Activated naive CD4-positive, alpha-beta T cell treated with anti-CD3 and anti-CD28 coated beads, Interleukin-2, amount 50 U/mL, for 24 hours (primary cell): Measurements from ENCODE around the gene LRRC4B.

Experiments used
- H3K27ac Mint-ChIP-seq: one replicate; pipeline ENCODE4 v1.8.0; 2021; ENCODE audit warnings: mild to moderate bottlenecking, mixed read lengths
- H3K27me3 Mint-ChIP-seq: one replicate; pipeline ENCODE4 v1.8.0; 2021; ENCODE audit warnings: mixed read lengths
- H3K36me3 Mint-ChIP-seq: one replicate; pipeline ENCODE4 v1.8.0; 2021; ENCODE audit warnings: mixed read lengths
- H3K4me1 Mint-ChIP-seq: one replicate; pipeline ENCODE4 v1.8.0; 2021; ENCODE audit warnings: mixed read lengths
- H3K4me3 Mint-ChIP-seq: one replicate; pipeline ENCODE4 v1.8.0; 2021; ENCODE audit warnings: mild to moderate bottlenecking, mixed read lengths
- H3K9me3 Mint-ChIP-seq: one replicate; pipeline ENCODE4 v1.8.0; 2021; ENCODE audit warnings: mixed read lengths

LRRC4B gene

DNA sequence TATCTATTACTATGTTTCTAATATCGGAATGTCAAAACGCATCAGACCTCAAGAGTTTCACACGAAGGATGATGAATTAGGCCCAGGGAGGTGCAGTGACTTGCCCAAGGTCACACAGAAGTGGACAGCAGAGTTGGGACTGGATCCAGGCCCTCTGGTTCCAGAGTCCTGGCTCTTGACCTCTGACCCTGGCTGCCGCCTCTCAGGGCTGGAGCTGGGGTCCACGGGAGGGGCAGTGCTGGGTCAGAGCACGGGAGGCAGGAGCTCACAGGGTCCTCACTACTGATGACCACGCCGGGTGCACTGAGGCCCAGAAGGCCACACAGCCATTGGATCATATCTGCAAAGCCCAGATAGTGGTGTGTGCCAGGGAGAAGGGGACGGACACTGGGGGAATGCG lies 45.4 kb downstream of the LRRC4B start:
- Mint-ChIP-seq H3K27me3 (peaks cover 2% of the 10 kb centered on the region), H3K36me3 (no peaks in the 10 kb centered on the region), H3K9me3 (no peaks in the 10 kb centered on the region), H3K4me3 (no peak overlapping the region), H3K4me1 (no peaks in the 10 kb centered on the region), H3K27ac (no peak overlapping the region)

DNA sequence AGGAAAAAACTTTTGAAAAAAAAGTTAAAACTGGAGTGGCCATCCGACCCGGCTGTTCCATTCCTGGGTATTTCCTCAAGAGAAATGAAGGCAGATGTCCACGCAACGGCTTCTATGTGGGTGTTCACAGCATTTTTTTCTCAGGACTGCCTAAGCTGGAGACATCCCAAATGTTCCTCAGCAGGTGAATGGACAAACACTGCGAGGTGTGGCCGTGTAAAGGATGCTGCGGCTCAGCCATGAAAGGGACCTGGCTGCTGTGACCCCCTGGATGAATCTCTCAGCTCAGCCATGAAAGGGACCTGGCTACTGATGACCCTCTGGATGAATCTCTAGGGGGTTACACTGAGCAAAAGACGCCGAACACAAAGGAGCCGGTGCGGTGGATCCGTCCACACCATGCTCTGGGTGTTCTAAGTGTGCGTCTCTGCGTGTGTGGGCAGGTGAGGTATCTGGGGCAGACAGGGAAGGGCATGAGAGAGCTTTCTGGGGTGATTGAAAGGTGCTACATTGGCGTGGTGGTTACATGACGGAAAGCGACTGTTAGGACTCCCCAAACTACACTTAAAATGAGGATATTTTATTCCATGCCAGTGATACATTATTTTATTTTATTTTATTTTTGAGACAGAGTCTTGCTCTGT lies 47.3 kb downstream of the LRRC4B start:
- Mint-ChIP-seq H3K36me3 (no peaks in the 10 kb centered on the region), H3K9me3 (no peaks in the 10 kb centered on the region), H3K4me1 (no peaks in the 10 kb centered on the region), H3K4me3 (no peak overlapping the region), H3K27me3 (peaks cover 2% of the 10 kb centered on the region), H3K27ac (no peak overlapping the region)

DNA sequence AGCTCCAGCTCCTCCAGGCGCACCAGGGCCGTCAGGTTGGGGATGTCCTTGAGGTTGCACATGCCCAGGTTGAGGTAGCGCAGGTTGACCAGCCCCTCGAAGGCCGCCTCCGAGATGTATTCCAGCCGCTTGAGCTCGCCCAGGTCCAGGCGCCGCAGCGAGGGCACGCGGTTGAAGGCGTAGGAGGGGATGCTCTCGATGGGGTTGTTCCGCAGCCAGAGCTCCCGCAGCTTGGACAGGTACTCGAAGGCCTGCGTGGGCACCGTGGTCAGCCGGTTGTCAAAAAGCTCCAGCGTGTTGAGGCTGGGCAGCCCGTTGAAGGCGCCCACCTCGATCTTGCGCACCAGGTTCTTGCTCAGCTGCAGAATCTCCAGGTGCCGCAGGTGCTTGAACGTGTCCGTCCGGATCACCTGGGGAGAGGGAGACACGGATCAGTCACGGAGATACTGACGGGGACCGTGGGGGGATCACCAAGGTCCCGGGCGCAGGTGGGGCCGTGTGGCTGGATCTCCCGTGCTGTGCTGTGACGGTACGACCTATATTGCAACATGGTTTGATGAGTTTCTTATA lies 49.1 kb downstream of the LRRC4B start:
- peaks cover 2% of the 10 kb centered on the region for H3K27me3 Mint-ChIP-seq
- H3K27ac Mint-ChIP-seq: no peak overlapping the region
- no peaks in the 10 kb centered on the region for H3K36me3 Mint-ChIP-seq
- no peak overlapping the region for H3K4me3 Mint-ChIP-seq
- H3K9me3 Mint-ChIP-seq: no peaks in the 10 kb centered on the region
- no peaks in the 10 kb centered on the region for H3K4me1 Mint-ChIP-seq

DNA sequence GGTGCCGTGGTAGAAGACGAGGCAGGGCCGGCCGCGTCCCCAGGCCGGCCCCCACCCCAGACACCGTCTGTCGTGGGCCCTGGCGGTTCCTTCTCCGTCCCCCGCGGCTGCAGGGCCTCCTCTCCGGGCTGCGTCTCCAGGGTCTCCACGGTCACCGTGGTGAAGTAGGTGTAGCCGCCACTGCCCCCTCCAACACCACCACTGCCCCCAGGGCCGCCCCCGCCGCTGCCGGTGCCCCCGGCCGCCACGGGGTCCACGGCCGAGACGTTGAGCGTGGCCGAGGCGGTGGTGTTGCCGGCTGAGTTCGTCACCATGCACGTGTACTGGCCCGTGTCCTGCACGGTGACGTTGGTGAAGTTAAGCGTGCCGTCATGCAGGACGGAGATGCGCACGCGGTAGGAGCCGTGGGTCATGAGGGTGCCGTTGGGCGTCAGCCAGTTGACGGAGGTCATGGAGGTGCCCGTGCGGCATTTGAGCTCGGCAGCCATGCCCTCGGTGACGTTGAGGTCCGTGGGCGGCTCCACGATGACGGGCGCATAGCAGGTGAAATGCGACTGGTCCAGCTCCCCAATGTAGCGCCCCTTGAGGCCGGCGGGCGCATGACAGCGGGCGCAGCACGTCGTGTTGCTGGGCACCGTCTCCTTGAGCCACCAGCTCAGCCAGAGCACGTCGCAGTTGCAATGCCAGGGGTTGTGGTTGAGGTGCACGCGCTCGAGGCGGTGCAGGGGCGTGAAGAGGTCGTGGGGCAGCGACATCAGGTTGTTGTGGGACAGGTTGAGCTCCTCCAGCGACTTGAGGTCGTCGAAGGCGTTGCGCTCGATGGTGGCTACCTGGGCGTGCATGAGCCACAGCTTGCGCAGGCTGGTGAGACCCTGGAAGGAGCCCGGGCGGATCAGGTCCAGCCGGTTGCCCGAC lies 49.9 kb downstream of the LRRC4B start:
- Mint-ChIP-seq H3K9me3 (no peaks in the 10 kb centered on the region), H3K27me3 (peaks cover 2% of the 10 kb centered on the region), H3K4me1 (no peaks in the 10 kb centered on the region), H3K27ac (no peak overlapping the region), H3K4me3 (no peak overlapping the region), H3K36me3 (no peaks in the 10 kb centered on the region)

DNA sequence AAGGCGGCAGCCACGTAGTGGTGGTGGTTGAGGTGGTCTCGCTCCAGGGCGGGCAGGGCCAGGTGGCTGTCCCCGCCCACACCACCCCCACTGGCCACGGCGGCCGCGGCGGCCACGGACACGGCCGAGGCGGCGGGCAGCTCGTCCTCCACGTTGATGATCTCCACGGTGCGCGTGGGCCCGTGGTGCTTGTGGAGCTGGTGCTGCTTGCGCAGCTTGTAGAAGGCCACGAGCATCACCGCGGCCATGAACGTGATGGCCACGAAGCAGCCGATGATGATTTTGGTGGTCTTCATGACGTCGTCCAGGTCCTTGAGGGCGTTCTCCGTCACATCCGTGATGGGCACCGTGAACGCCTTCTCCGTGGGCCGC lies 50.5 kb downstream of the LRRC4B start:
- H3K4me3 Mint-ChIP-seq: no peak overlapping the region
- no peak overlapping the region for H3K27ac Mint-ChIP-seq
- no peaks in the 10 kb centered on the region for H3K9me3 Mint-ChIP-seq
- H3K4me1 Mint-ChIP-seq: no peaks in the 10 kb centered on the region
- no peaks in the 10 kb centered on the region for H3K27me3 Mint-ChIP-seq
- no peaks in the 10 kb centered on the region for H3K36me3 Mint-ChIP-seq

DNA sequence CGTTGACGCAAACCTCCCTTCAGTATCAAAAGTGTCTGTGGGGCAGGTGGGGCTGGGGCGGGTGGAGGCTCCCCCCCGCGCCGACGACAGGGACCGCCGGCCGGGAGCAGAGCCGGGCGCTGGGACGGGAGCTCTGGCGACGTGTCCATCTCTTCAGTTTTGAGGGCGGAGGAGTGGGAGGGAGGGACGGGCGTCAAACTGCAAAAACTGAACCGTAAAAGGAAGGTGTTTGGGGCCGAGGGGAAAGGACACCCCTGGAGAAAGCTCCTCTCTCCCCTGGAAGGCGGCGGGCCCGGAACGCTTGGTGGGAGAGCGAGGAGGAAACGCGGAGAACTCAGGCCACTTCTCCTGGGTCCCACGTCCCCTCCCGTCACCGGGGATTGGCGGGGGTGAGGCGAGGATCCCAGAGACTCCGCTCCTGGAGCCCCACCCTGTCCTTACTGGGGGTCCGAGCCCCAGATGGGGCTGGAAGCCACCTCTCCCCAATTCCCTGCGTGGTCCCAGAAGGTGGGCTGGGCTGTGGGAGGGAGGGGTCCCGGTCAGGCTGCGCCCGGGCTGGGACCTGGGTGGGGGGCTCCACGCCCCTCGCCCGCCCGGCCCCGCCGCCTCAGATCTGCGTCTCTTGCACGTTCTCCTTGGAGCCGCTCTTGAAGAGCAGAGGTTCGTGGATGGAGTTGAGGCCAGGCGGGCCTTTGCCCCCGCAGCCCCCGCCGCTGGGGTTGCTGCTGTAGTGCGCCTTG lies 51.1 kb downstream of the LRRC4B start:
- no peaks in the 10 kb centered on the region for H3K9me3 Mint-ChIP-seq
- no peak overlapping the region for H3K4me3 Mint-ChIP-seq
- no peaks in the 10 kb centered on the region for H3K4me1 Mint-ChIP-seq
- H3K27ac Mint-ChIP-seq: no peak overlapping the region
- H3K27me3 Mint-ChIP-seq: no peaks in the 10 kb centered on the region
- H3K36me3 Mint-ChIP-seq: no peaks in the 10 kb centered on the region

DNA sequence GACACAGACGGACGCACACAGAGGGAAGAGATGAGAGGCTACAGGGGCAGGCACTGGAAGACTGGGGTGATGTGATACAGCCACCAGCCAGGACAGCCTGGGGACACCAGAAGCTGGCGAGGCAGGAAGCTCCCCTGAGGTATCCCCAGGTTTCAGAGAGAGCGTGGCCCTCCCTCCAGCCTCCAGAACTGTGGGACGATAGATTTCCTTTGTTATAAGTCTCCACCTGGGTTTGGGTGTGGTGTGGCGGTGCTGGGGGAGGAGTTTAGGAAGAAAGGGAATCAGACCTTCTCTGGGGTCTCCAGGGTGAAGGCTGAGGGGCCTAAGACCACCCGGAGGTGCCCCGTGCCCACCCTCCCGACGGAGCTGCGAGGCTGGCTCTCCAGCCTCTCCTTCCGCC lies 51.8 kb downstream of the LRRC4B start:
- H3K4me3 Mint-ChIP-seq: no peak overlapping the region
- peaks cover 5% of the 10 kb centered on the region for H3K4me1 Mint-ChIP-seq
- no peaks in the 10 kb centered on the region for H3K36me3 Mint-ChIP-seq
- H3K9me3 Mint-ChIP-seq: no peaks in the 10 kb centered on the region
- H3K27me3 Mint-ChIP-seq: no peaks in the 10 kb centered on the region
- no peak overlapping the region for H3K27ac Mint-ChIP-seq

DNA sequence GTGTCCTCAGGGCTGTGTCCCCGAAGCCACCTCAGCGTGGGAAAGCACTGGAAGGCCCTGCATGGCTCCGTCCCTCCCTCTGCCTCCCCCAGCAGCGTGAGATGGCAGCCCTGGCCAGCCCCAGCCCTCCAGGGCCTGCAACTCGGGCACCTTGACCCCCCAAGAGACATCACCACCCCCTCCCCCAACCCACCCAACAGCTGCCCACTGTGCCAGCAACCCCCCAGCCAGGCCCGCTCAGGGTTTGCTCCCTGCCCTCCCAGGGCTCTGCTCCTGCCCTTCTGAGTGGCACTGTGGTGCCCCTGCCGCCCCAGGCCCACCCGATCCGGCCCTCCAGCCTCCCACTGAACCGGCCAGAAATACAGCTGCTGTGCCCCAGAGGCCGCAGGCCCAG lies 53.1 kb downstream of the LRRC4B start:
- H3K4me3 Mint-ChIP-seq: no peak overlapping the region
- H3K9me3 Mint-ChIP-seq: no peaks in the 10 kb centered on the region

DNA sequence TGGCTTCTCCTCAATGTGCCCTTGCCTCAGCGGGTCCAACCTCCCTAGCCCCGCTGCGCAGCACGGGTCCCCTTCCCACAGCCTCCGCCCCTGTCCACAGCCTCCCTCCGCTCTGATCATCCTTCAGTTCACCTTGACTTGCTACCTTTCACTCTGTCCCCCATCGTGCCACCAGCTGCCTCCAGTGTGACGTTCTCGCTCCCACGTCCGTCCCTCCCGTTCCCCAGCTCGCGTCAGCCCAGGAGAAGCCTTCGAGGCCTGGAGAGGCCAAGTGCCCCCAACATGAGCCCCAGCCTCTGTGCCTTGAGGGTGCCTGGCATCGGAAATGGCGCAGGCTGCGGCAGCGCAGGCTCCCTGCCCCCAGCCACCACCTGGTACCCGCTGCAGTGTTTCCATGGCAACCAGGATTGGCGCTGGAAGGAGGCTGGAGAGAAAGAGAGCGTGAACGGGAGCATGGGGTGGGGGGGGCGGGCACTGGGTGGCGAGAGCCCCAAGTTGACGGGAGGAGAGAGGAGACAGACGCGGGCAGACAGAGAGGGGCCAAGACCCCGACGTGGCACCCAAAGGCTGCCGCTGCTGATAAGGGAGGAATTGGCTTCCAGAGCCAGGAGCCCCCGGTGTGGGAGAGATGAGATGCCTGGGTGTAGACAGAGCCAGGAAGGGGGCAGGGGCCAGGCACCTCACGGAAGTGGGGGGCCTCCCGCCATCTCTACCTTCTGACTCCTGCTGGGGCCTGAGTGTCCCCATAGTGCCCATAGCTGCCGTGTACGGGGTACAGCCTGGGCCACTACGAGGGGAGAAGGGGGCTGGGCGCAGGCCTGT lies 53.7 kb downstream of the LRRC4B start:
- Mint-ChIP-seq H3K4me1 (peaks cover 13% of the 10 kb centered on the region), H3K27ac (no peak overlapping the region), H3K9me3 (no peaks in the 10 kb centered on the region), H3K27me3 (no peaks in the 10 kb centered on the region), H3K36me3 (no peaks in the 10 kb centered on the region), H3K4me3 (peak overlapping the region; percentile 8)

More for the DNA sequence above, 53.1 kb downstream of the LRRC4B start:
- H3K27ac Mint-ChIP-seq: no peak overlapping the region
- H3K27me3 Mint-ChIP-seq: no peaks in the 10 kb centered on the region
- H3K4me1 Mint-ChIP-seq: peaks cover 13% of the 10 kb centered on the region
- no peaks in the 10 kb centered on the region for H3K36me3 Mint-ChIP-seq

DNA sequence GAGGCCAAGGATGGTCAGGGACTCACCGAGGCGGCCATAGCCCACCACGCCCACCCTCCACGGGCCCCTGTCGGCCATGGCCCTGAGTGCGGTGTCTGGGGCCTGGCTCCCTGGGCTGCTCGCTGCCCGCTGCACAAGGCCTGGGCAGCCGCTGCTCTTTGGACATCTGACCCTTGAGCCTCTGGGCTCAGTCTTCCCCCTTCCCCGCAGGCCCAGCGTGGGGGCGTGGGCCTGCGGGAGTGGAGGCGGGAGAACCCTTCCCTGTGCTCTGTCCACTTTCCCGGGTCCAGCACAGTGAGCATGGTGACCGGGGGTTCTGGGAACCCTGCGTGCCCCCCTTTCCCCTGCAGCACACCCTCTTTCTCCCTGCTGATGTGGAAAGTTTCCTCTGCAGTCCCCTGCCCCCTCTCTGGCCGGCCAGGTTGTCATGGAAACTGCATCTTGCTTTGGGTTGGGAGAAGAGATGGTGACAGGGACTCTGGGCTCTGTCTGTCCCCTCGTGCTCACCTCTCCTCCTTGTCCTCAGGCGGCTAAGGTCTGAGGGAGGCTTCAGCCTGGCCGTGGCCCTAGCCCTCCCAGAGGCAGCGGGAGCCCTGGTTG lies 54.4 kb downstream of the LRRC4B start, which contains the start of gene ASPDH:
ASPDH (minus strand) TSS at position 168 of the 600 bp plus-strand sequence; CDS start at position 78, 90 bp downstream.
- Mint-ChIP-seq H3K4me3 (peak within 1 kb of the TSS; percentile 8), H3K27ac (no peak within 1 kb of the TSS), H3K4me1 (peaks cover 13% of the 10 kb centered on the region), H3K36me3 (peaks cover under 1% of the 10 kb centered on the region), H3K9me3 (no peaks in the 10 kb centered on the region), H3K27me3 (no peaks in the 10 kb centered on the region)

DNA sequence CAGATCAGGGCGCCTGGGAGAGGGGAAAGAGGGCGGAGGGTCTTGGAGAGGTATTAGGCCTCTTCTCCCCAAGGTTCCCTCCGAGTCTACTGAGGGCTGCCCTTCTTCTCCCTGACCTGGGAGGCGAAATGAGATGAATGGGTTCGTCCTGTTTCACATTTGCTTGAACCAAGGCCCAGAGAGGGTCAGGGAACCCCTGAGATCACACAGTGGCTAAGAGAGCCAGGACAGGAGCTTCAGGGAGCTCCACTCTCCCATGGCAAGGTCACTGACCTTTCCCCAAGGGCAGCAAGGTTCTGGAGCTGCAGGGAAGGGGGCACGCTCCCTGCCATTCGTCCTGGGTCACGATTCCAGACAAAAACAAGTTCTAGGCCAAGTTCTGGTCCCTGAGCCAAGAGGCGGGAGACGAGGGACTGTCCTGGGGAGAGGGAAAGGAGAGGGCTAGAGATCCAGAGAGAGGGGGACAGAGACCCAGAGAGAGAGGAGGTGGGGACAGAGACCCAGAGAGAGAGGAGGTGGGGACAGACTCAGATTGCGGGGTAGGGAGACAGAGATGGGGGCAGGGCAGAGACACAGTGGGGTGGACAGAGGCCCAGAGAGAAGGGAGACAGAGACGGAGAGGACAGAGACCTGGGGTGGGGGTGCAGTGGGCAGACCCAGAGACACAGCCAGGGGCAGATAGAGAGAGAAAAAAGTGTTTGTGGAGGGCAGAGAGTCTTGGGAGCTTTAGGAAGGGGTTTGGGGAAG lies 55.1 kb downstream of the LRRC4B start:
- H3K4me1 Mint-ChIP-seq: peaks cover 13% of the 10 kb centered on the region
- peaks cover 2% of the 10 kb centered on the region for H3K36me3 Mint-ChIP-seq
- no peak overlapping the region for H3K4me3 Mint-ChIP-seq
- H3K27me3 Mint-ChIP-seq: no peaks in the 10 kb centered on the region
- no peaks in the 10 kb centered on the region for H3K9me3 Mint-ChIP-seq
- H3K27ac Mint-ChIP-seq: no peak overlapping the region

DNA sequence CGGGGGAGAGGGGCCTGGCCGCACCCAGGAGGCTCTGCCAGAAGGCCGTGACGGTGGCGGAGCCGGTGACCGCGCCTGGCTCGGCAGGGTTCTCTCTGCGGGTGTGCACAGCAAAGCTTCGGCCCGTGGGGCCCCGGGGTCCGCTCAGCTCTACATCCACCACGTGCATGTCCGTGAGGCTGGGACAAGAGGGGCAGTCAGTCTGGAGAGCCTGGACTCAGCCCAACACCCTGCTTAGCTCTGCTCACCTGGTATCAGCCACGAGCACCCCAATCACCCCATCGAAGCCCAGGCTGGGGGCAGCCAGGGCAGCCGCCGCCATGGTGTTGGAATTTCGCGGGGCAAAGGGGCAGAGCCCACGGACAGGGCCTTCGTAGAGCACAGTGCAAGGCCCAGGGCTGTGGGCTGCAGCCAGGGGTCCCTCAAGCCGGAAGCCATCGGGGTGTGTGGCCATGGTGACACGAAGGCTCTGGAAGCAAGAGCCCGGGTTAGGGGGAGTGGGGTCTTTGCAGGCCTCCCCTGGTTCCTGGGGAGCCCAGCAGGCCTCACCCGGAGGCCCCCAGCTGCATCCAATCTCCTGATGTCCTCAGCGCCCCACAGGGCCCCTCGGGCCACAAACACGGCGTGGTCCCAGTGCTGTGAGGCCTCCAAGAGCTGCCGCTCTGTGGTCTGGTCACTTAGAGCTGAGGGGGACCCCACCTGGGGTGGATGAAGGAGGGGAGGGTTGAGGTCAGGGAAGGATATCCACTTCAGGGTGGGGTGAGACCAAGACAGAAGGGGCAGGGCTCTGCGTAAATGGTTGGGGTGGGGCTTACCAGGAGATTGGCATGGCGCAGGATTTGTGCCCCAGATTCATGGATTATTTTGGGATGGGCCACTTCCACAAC lies 55.9 kb downstream of the LRRC4B start:
- no peak overlapping the region for H3K27ac Mint-ChIP-seq
- peak overlapping the region; percentile 95 for H3K4me3 Mint-ChIP-seq
- peaks cover 2% of the 10 kb centered on the region for H3K36me3 Mint-ChIP-seq
- H3K4me1 Mint-ChIP-seq: peaks cover 13% of the 10 kb centered on the region
- H3K9me3 Mint-ChIP-seq: no peaks in the 10 kb centered on the region
- H3K27me3 Mint-ChIP-seq: no peaks in the 10 kb centered on the region

DNA sequence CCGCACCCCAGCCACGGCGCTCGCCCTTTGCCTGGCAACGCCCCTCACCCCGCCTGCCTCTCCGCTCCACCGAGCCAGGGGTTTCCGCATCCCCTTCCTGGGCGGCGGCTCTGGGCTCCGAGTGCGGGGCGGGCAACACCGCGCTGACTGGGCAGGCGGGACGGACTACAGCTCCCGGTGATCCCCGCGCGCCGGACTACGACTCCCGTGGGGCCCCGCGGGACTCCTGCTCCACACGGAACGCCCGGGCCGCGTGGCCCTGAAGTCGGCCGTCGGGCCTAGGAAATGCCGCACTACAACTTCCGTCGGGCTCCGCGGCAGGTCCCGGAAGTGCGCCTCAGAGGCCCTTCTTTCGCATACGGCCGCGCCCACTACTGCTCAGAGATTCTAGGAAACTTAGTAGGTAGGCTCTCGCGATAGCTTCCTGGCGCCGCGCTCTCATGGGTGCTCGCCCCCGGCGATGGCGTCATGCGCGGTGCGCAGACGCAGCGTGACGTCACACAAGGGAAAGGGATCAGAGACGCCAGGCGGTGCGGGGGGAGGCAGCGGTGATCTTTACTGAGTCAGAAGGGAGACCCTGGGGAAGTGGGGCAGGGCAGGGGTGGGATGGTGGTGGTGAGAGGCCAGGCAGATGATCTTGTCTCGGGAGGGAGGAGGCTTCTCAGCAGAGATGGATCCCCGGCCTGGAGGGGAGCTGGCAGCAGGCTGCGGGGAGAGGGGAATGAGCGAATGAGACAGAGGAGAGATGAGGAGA lies 57.0 kb downstream of the LRRC4B start, which contains the start of gene JOSD2:
JOSD2 (minus strand) TSS at position 123 of the 754 bp plus-strand sequence. CDS start 760 bp downstream, outside the sequence.
- H3K4me3 Mint-ChIP-seq: peak within 1 kb of the TSS; percentile 95
- H3K9me3 Mint-ChIP-seq: no peaks in the 10 kb centered on the region
- peaks cover 2% of the 10 kb centered on the region for H3K36me3 Mint-ChIP-seq
- H3K4me1 Mint-ChIP-seq: peaks cover 13% of the 10 kb centered on the region
- no peaks in the 10 kb centered on the region for H3K27me3 Mint-ChIP-seq
- H3K27ac Mint-ChIP-seq: peak within 1 kb of the TSS; percentile 99
